Measurements from ENCODE around the gene EXOC3L4. TPM values are rescaled to one million over a fixed set of nuclear protein-coding genes. Genes with fewer than 3 reads are reported as not detected.

EXOC3L4 gene
- total and polyA plus RNA-seq, 9 of the 15 experiments (the other 6 are each of a cell fraction or from before 2014, with no cell fraction given) = 0.10 to 6.7 (median 0.98) TPM; not detected in 1

DNA sequence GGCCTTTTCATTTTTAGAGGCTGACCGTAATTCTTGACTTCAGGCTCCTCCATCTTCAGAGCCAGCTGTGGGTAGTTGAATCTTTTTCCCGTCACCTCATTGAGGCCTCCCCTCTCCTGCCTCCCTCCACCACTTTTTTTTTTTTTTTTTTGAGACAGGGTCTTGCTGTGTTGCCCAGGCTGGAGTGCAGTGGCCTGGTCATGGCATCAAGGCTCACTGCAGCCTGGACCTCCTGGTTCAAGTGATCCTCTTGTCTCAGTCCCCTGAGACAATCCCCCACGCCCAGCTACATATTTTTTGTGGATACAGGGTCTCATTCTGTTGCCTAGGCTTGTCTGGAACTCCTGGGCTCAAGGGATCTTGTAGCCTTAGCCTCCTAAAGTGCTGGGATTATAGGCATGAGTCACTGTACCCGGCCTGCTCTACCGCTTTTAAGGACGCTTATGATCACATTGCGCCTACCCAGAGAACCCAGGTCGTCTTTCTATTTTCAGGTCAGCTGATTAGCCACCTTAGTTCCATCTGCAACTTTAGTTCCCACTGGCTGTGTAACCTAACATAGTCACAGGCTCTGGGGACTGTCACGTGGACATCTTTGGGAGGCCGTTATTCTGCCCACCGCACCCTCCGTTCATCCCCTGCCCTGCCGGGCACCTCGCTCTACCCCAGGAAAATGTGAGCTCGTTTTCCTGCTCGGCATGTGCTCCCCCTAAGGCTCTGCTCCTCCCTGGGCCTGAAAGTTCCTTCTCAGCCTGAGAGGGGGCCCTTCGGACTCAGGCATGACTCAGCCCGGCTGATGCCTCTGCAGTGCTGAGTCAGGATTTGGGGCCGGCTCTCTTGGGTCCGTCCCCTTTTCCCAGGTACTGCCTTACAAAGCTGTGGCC is 42.1 kb downstream of the EXOC3L4 start (continued):
- TF ChIP-seq, protein P1, sequence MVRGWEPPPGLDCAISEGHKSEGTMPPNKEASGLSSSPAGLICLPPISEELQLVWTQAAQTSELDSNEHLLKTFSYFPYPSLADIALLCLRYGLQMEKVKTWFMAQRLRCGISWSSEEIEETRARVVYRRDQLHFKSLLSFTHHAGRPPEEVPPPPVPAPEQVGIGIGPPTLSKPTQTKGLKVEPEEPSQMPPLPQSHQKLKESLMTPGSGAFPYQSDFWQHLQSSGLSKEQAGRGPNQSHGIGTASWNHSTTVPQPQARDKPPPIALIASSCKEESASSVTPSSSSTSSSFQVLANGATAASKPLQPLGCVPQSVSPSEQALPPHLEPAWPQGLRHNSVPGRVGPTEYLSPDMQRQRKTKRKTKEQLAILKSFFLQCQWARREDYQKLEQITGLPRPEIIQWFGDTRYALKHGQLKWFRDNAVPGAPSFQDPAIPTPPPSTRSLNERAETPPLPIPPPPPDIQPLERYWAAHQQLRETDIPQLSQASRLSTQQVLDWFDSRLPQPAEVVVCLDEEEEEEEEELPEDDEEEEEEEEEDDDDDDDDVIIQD (CRISPR knock-in tag; IDR thresholded peaks at IDR 0.05) = no peak
- TF ChIP-seq C11orf30 (IDR thresholded peaks at IDR 0.05; ENCODE audit: low read depth) (peak; percentile 99), CSDE1 (IDR thresholded peaks at IDR 0.05) (no peak), TAF7 (tag; IDR thresholded peaks at IDR 0.05) (no peak), SP2 (IDR thresholded peaks at IDR 0.05; ENCODE audit: extremely low read depth, low read depth, low read length, poor library complexity, severe bottlenecking) (no peak), ZNF592 (IDR thresholded peaks at IDR 0.05) (peak; percentile 97), ZNF740 (CRISPR knock-in tag; IDR thresholded peaks at IDR 0.05) (no peak), ZNF740 (tag; IDR thresholded peaks at IDR 0.05) (no peak; a peak in 1 of 4 replicates), MAZ (CRISPR knock-in tag; conservative IDR thresholded peaks at IDR 0.05 in 1 of 2, IDR thresholded peaks at IDR 0.05 in 1 of 2) (peak; percentile 54 to 63; a peak in 3 of 4 replicates)
- TF ChIP-seq, protein P2, sequence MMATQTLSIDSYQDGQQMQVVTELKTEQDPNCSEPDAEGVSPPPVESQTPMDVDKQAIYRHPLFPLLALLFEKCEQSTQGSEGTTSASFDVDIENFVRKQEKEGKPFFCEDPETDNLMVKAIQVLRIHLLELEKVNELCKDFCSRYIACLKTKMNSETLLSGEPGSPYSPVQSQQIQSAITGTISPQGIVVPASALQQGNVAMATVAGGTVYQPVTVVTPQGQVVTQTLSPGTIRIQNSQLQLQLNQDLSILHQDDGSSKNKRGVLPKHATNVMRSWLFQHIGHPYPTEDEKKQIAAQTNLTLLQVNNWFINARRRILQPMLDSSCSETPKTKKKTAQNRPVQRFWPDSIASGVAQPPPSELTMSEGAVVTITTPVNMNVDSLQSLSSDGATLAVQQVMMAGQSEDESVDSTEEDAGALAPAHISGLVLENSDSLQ (IDR thresholded peaks at IDR 0.05) = peak; percentile 11; the same call in 1 of the 2 replicates
